ENCODE measurements around the gene ZNF792. TPM values are rescaled to one million over a fixed set of nuclear protein-coding genes. Genes with fewer than 3 reads are reported as not detected.
"Not testable (repeated sequence)": the region's sequence is repeated elsewhere in the genome, so short reads cannot be mapped to it uniquely, and the experiment has no call there.

ZNF792 gene
- polyA plus RNA-seq, 4 donors, result 0.45 to 5.3 (median 1.9) TPM

DNA sequence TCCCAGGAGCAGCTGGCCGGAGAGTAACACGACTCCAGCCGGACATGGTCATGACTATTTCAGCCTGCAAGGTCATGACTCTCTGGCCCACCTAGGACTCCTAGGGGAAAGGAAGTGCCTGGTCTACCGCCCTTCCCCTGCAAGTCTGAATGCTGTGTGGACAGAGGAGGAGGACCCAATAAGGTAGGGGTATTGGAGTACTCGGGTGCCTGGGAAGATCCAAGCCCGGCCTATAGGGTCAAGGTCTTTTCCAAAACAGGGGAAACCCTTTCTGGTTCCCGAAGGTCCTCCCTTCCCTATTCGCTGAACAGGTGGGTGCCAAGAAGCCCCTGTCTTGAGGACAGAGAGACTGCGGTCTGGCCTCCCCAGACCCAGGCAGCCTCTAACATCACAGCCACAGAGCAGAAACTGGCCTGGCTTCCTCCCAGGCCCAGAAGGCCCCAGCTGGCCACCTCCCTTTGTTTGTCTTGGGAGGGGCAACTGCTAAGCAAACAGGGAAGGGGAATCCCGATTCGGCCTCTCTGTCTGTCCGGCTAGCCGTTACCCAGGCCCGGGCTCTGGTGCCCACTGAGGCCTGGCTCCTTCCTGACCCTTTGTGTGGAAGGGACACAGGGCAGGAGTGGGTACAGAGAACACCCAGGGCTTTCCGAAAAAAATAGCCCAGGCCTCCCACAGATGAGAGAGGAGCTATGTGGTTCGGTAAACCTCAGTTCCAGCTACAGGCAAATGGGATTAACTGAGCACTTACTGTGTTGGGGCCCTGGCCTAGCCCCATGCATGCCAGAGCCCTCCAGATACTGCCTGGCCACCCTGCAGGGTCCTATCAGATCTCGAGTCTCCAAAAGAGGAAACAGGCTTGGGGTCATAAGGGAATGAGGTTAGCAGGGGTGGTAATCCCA lies 30.9 kb upstream of the ZNF792 start:
- Histone ChIP-seq H3K4me3 (ENCODE audit: low read depth in 1 of 3, low read length in 3 of 3) (no peak overlapping the region), H3K27me3 (ENCODE audit: control insufficient read depth in 3 of 3, insufficient read depth in 3 of 3, low read length in 3 of 3) (no peaks in the 10 kb centered on the region), H3K36me3 (ENCODE audit: control insufficient read depth in 3 of 3, insufficient read depth in 2 of 3, low read depth in 1 of 3, low read length in 3 of 3) (no peaks in the 10 kb centered on the region), H3K4me1 (ENCODE audit: control insufficient read depth in 3 of 3, insufficient read depth in 2 of 3, low read depth in 1 of 3, low read length in 2 of 3) (peaks cover 2 to 22% (median 6%) of the 10 kb centered on the region in 3 donors), H3K9me3 (ENCODE audit: control insufficient read depth in 2 of 2, insufficient read depth in 1 of 2, low read depth in 1 of 2, low read length in 1 of 2) (peaks cover 0 to 10% of the 10 kb centered on the region in 2 donors), H3K27ac (ENCODE audit: low read depth in 1 of 3, low read length in 2 of 3) (peak overlapping the region in 1 of 3 donors; percentile 66)
- FAIRE-seq (no peak), DNase-seq (peak in 1 of 2 donors; percentile 61)
- WGBS, 3 donors, result 35 to 67% (median 42%) methylated on average over 17 of the region's 17 CpGs

- no peaks in the 10 kb centered on the region for H3K27me3 ChIP-seq (ENCODE audit: control insufficient read depth in 3 of 3, insufficient read depth in 3 of 3, low read length in 3 of 3)
- peak overlapping the region in 1 of 3 donors; percentile 66 for H3K27ac ChIP-seq (ENCODE audit: low read depth in 1 of 3, low read length in 2 of 3)
- H3K36me3 ChIP-seq (ENCODE audit: control insufficient read depth in 3 of 3, insufficient read depth in 2 of 3, low read depth in 1 of 3, low read length in 3 of 3), result no peaks in the 10 kb centered on the region
- no peak for DNase-seq
- peaks cover 0 to 10% of the 10 kb centered on the region in 2 donors for H3K9me3 ChIP-seq (ENCODE audit: control insufficient read depth in 2 of 2, insufficient read depth in 1 of 2, low read depth in 1 of 2, low read length in 1 of 2)
- WGBS, 3 donors, result 69 to 85% (median 76%) methylated on average over 9 of the region's 9 CpGs
- H3K4me1 ChIP-seq (ENCODE audit: control insufficient read depth in 3 of 3, insufficient read depth in 2 of 3, low read depth in 1 of 3, low read length in 2 of 3), result peaks cover 0 to 17% (median 6%) of the 10 kb centered on the region in 3 donors
- FAIRE-seq, result no peak
- H3K4me3 ChIP-seq (ENCODE audit: low read depth in 1 of 3, low read length in 3 of 3), result no peak overlapping the region
These were observed 30.2 kb upstream of the ZNF792 start for GRCh38 chr19:34994286-34994642.

- not testable (repeated sequence) for H3K9me3 ChIP-seq (ENCODE audit: control insufficient read depth in 2 of 2, insufficient read depth in 1 of 2, low read depth in 1 of 2, low read length in 1 of 2); H3K4me3 ChIP-seq (ENCODE audit: low read depth in 1 of 3, low read length in 3 of 3); H3K27me3 ChIP-seq (ENCODE audit: control insufficient read depth in 3 of 3, insufficient read depth in 3 of 3, low read length in 3 of 3); DNase-seq; FAIRE-seq; H3K27ac ChIP-seq (ENCODE audit: low read depth in 1 of 3, low read length in 2 of 3); H3K36me3 ChIP-seq (ENCODE audit: control insufficient read depth in 3 of 3, insufficient read depth in 2 of 3, low read depth in 1 of 3, low read length in 3 of 3); H3K4me1 ChIP-seq (ENCODE audit: control insufficient read depth in 3 of 3, insufficient read depth in 2 of 3, low read depth in 1 of 3, low read length in 2 of 3)
- WGBS, 3 donors, result 77 to 93% (median 83%) methylated on average over 7 of the region's 7 CpGs
These were observed 28.6 kb upstream of the ZNF792 start for GRCh38 chr19:34992582-34992981.

DNA sequence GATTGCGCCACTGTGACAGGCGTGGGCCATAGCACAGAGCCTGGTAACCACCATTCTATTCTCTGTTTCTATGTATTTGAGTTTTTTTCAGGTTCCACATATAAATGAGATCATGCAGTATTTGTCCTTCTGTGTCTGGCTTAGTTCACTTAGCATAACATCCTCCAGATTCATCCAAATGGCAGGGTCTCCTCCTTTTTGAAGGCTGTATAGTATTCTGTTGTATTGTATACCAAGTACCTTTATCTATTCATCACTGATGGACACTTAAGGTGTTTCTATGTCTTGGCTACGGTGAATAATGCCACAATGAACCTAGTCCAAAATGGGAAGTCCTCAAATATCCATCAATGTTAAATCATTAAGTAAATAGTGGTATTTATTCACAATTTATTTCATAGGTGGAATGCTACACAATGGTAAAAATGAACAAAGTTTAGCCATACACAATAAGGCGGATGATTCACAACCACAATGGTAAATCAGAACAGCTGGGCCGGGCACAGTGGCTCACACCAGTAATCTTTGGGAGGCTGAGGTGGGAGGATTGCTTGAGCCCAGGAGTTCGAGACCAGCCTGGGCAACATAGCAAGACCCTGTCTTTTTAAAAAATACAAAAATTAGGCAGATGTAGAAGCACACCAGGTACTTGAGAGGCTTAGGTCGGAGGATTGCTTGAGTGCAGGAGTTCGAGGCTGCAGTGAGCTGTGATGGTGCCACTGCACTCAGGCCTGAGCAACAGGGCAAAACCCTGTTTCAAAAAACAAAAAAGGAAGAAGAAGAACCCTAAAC lies 27.7 kb upstream of the ZNF792 start:
- 86 to 94% (median 91%) methylated on average over 8 of the region's 8 CpGs for WGBS, 3 donors
- Histone ChIP-seq H3K9me3 (ENCODE audit: control insufficient read depth in 2 of 2, insufficient read depth in 1 of 2, low read depth in 1 of 2, low read length in 1 of 2) (peaks cover 0 to 10% of the 10 kb centered on the region in 2 donors), H3K36me3 (ENCODE audit: control insufficient read depth in 3 of 3, insufficient read depth in 2 of 3, low read depth in 1 of 3, low read length in 3 of 3) (no peaks in the 10 kb centered on the region), H3K27me3 (ENCODE audit: control insufficient read depth in 3 of 3, insufficient read depth in 3 of 3, low read length in 3 of 3) (no peaks in the 10 kb centered on the region), H3K27ac (ENCODE audit: low read depth in 1 of 3, low read length in 2 of 3) (no peak overlapping the region), H3K4me3 (ENCODE audit: low read depth in 1 of 3, low read length in 3 of 3) (no peak overlapping the region), H3K4me1 (ENCODE audit: control insufficient read depth in 3 of 3, insufficient read depth in 2 of 3, low read depth in 1 of 3, low read length in 2 of 3) (peaks cover 0 to 9% (median 6%) of the 10 kb centered on the region in 3 donors)
- DNase-seq, result no peak
- no peak for FAIRE-seq

- no peaks in the 10 kb centered on the region for H3K36me3 ChIP-seq (ENCODE audit: control insufficient read depth in 3 of 3, insufficient read depth in 2 of 3, low read depth in 1 of 3, low read length in 3 of 3)
- WGBS, 3 donors, result 74 to 79% (median 77%) methylated on average over 13 of the region's 13 CpGs
- DNase-seq, result no peak
- H3K27me3 ChIP-seq (ENCODE audit: control insufficient read depth in 3 of 3, insufficient read depth in 3 of 3, low read length in 3 of 3), result no peaks in the 10 kb centered on the region
- H3K4me3 ChIP-seq (ENCODE audit: low read depth in 1 of 3, low read length in 3 of 3), result no peak overlapping the region
- no peak overlapping the region for H3K27ac ChIP-seq (ENCODE audit: low read depth in 1 of 3, low read length in 2 of 3)
- no peak for FAIRE-seq
- peaks cover 0 to 9% (median 6%) of the 10 kb centered on the region in 3 donors for H3K4me1 ChIP-seq (ENCODE audit: control insufficient read depth in 3 of 3, insufficient read depth in 2 of 3, low read depth in 1 of 3, low read length in 2 of 3)
- peaks cover 0 to 10% of the 10 kb centered on the region in 2 donors for H3K9me3 ChIP-seq (ENCODE audit: control insufficient read depth in 2 of 2, insufficient read depth in 1 of 2, low read depth in 1 of 2, low read length in 1 of 2)
These were observed 26.7 kb upstream of the ZNF792 start for GRCh38 chr19:34990578-34991192.

DNA sequence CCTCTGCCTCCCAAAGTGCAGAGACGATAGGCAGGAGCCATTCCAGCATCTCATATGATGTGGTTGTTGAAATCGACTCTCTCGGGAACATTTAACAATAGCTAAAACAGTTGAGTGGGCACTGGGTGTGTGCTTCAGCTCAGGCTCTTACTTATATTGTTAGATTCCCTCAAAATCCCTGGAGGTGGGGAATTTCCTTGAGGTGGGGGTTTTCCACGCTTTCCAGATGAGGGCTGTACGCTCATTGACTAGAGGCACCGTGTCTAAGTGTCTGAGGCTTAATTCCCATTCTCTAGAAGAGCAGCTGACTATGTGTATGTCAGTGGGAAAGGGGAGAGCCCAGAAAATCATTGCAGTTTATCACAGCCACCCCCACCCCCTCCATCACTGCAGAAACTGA lies 25.3 kb upstream of the ZNF792 start:
- H3K4me1 ChIP-seq (ENCODE audit: control insufficient read depth in 3 of 3, insufficient read depth in 2 of 3, low read depth in 1 of 3, low read length in 2 of 3), result no peaks in the 10 kb centered on the region
- H3K9me3 ChIP-seq (ENCODE audit: control insufficient read depth in 2 of 2, insufficient read depth in 1 of 2, low read depth in 1 of 2, low read length in 1 of 2), result no peaks in the 10 kb centered on the region
- H3K4me3 ChIP-seq (ENCODE audit: low read depth in 1 of 3, low read length in 3 of 3), result no peak overlapping the region
- no peak overlapping the region for H3K27ac ChIP-seq (ENCODE audit: low read depth in 1 of 3, low read length in 2 of 3)
- DNase-seq, result no peak
- WGBS, 3 donors, result 69 to 84% (median 78%) methylated on average over 6 of the region's 6 CpGs
- H3K36me3 ChIP-seq (ENCODE audit: control insufficient read depth in 3 of 3, insufficient read depth in 2 of 3, low read depth in 1 of 3, low read length in 3 of 3), result no peaks in the 10 kb centered on the region
- FAIRE-seq, result no peak
- H3K27me3 ChIP-seq (ENCODE audit: control insufficient read depth in 3 of 3, insufficient read depth in 3 of 3, low read length in 3 of 3), result no peaks in the 10 kb centered on the region

GRCh38 chr19:34988119-34988518 lies 24.1 kb upstream of the ZNF792 start:
- Histone ChIP-seq H3K4me3 (ENCODE audit: low read depth in 1 of 3, low read length in 3 of 3) (no peak overlapping the region), H3K27me3 (ENCODE audit: control insufficient read depth in 3 of 3, insufficient read depth in 3 of 3, low read length in 3 of 3) (no peaks in the 10 kb centered on the region), H3K27ac (ENCODE audit: low read depth in 1 of 3, low read length in 2 of 3) (no peak overlapping the region), H3K4me1 (ENCODE audit: control insufficient read depth in 3 of 3, insufficient read depth in 2 of 3, low read depth in 1 of 3, low read length in 2 of 3) (no peaks in the 10 kb centered on the region), H3K9me3 (ENCODE audit: control insufficient read depth in 2 of 2, insufficient read depth in 1 of 2, low read depth in 1 of 2, low read length in 1 of 2) (no peaks in the 10 kb centered on the region), H3K36me3 (ENCODE audit: control insufficient read depth in 3 of 3, insufficient read depth in 2 of 3, low read depth in 1 of 3, low read length in 3 of 3) (no peaks in the 10 kb centered on the region)
- no peak for FAIRE-seq
- 97 to 100% (median 100%) methylated on average over 1 of the region's 1 CpG for WGBS, 3 donors
- DNase-seq, result no peak

GRCh38 chr19:34985249-34986022 lies 21.4 kb upstream of the ZNF792 start:
- Histone ChIP-seq H3K27ac (ENCODE audit: low read depth in 1 of 3, low read length in 2 of 3) (peak overlapping the region in 2 of 3 donors; percentile 22 to 24), H3K36me3 (ENCODE audit: control insufficient read depth in 3 of 3, insufficient read depth in 2 of 3, low read depth in 1 of 3, low read length in 3 of 3) (no peaks in the 10 kb centered on the region), H3K9me3 (ENCODE audit: control insufficient read depth in 2 of 2, insufficient read depth in 1 of 2, low read depth in 1 of 2, low read length in 1 of 2) (no peaks in the 10 kb centered on the region), H3K4me1 (ENCODE audit: control insufficient read depth in 3 of 3, insufficient read depth in 2 of 3, low read depth in 1 of 3, low read length in 2 of 3) (no peaks in the 10 kb centered on the region), H3K4me3 (ENCODE audit: low read depth in 1 of 3, low read length in 3 of 3) (no peak overlapping the region), H3K27me3 (ENCODE audit: control insufficient read depth in 3 of 3, insufficient read depth in 3 of 3, low read length in 3 of 3) (no peaks in the 10 kb centered on the region)
- FAIRE-seq (no peak), DNase-seq (no peak)
- 18 to 25% (median 23%) methylated on average over 7 of the region's 7 CpGs for WGBS, 3 donors
